DLD1 (cell line): Measurements from ENCODE around the gene LRRC10B.
"Not testable (repeated sequence)": the region's sequence is repeated elsewhere in the genome, so short reads cannot be mapped to it uniquely, and the experiment has no call there.

Source experiments
- in situ Hi-C: cut with HindIII; loops from 2 replicates; pipeline ENCODE4 v1.10.0; 2017; ENCODE audit warnings: low sequenced_read_pairs

The LRRC10B gene

GRCh38 chr11:61507962-61508861, at the start of gene LRRC10B:
TSS of gene LRRC10B (plus strand) at chr11:61508749. CDS start at chr11:61508999, 250 bp downstream.
- in situ Hi-C loops: no loop called here

- in situ Hi-C loops: no loop called here
Measured at GRCh38 chr11:61460474-61460881, 48.1 kb upstream of the LRRC10B start.

- in situ Hi-C loops: no loop called here
Measured at GRCh38 chr11:61460986-61461385, 47.6 kb upstream of the LRRC10B start.

DNA sequence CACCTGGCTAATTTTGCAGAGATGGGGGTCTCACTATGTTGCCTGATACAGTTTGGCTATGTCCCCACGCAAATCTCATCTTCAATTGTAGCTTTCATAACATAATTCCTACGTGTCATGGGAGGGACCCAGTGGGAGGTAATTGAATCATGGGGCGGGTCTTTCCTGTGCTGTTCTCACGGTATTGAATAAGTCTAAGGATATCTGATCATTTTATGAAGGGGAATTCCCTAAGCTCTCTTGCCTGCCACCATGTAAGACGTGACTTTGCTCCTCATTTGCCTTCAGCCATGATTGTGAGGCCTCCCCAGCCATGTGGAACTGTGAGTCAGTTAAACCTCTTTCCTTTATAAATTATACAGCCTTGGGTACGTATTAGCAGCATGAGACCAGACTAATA, 40.9 kb upstream of the LRRC10B start:
- in situ Hi-C loops: not testable (repeated sequence)

DNA sequence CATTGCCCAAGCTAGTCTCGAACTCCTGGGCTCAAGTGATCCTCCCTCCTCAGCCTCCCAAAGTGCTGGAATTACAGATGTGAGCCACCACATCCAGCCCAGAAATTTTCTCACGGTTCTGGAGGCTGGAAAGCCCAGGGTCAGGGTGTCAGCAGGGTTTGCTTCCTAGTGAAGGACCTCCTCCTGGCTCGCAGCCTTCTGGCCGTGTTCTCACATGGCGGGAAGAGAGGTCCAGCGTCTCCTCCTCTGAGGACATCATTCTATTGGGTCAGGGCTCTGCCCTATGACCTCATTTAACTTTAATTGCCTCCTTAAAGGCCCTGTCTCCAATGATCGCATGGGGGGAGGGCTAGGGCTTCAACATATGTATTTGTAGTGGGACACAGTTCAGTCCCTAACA, 40.5 kb upstream of the LRRC10B start:
- in situ Hi-C loops: no loop called here

DNA sequence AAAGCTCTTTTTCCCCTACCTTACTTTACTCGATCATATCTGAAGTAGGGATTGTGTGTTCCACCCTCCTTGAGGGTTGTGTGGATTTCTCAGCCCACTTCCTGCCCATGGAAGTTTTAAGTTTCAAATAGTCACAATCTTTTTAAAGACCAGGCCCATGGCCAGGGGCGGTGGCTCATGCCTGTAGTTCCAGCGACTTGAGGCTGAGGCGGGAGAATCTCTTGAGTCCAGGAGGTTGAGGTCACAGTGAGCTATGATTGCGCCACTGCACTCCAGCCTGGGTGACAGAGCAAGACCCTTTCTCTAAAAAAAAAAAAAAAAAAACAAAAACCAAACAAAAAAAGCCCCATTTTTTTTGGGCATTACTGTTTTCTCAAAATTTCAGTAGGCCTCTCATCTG, 36.3 kb upstream of the LRRC10B start:
- in situ Hi-C loops: no loop called here

DNA sequence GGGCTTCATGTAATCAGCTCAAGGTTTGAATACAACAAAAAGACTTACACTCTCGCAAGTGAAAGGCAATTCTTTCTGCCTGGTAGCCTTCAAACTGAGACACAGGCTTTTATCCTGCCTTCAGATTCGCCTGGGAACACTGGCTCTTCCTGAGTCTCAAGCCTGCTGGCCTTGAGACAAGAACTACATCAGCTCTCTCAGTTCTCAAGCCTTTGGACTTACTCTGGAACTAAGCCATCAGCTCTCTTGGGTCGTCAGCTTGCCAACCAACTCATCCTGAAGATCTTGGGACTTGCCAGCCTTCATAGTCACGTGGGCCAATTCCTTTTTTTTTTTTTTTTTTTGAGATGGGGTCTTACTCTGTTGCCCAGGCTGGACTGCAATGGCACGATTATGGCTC, 35.7 kb upstream of the LRRC10B start:
- in situ Hi-C loops: no loop called here

GRCh38 chr11:61473370-61474012, 35.1 kb upstream of the LRRC10B start:
- in situ Hi-C loops: no loop called here

GRCh38 chr11:61474013-61474643, 34.4 kb upstream of the LRRC10B start:
- in situ Hi-C loops: no loop called here

- in situ Hi-C loops: no loop called here
Measured at GRCh38 chr11:61475433-61475832, 33.1 kb upstream of the LRRC10B start.

DNA sequence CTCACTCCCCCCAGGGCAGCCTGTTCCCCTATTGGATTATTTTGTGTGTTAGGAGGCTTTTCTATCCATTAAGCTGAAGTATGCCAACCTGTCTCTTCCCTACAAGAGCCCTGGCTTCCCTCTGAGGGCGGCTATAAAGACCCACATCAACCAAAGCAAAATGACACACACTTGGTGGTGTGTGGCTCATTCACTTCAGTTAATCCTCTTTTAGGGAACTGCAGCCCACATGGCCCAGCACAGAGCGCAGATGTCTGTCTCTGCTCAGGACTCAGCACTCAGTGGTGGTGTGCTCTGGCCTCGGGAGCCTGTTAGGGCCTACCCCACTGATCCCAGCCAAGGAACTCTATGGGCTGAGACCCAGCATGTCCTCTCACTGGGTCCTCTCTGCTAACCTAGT, 32.2 kb upstream of the LRRC10B start:
- in situ Hi-C loops: no loop called here

DNA sequence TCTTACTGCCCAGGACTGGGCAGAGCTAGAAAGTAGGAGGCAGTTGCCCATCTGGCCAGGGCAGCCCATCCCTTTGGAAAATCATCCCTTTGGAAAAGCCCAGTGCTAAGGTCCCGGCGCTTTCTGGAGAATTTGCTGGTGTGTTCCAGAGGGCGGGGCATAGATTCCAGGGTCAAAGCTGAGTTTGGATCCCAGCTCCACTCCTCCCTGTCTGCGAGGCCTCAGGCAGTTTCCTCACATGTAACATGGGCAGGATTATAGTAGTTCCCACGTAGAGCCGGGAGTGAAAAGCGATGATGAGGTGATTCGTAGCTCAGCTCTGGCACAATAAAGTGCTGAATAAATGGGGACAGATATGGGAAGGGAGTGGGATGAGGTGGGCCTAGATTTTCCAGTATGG, 31.4 kb upstream of the LRRC10B start:
- in situ Hi-C loops: no loop called here

GRCh38 chr11:61477727-61478148, 30.8 kb upstream of the LRRC10B start:
- in situ Hi-C loops: no loop called here

- in situ Hi-C loops: not testable (repeated sequence)
Measured at GRCh38 chr11:61479360-61480058, 29.0 kb upstream of the LRRC10B start.

DNA sequence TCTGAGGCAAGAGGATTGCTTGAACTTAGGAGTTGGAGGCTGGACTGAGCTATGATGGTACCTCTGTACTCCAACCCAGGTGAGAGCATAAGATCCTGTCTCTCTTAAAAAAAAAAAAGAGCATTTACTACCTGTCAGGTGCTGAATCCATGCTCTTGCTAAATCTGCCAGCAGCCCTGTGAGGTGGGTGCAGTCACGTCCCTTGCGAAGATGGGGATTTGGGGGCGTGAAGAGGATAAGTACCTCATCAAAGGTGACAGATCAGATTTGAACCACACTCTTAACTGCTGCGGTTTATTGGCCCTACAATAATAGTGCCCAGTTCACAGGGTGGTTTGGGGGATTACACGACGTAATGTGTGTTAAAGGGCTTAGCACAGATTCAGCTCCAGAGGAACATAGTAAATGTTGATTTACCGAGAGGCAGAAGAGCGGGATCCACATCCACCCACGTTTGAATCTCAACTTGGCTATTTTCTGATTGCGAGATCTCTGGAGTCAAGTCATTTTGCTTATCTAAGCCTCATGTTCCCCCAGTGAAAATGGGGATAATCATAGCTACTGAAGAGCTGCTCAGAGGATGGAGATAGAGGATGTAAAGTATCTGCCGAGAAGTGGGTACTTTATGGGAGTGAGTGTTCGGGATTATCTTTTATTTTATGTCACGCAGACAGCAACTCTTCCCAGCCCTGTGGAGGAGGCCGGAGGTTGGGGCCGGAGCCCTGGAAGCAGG, 28.1 kb upstream of the LRRC10B start:
- in situ Hi-C loops: no loop called here

DNA sequence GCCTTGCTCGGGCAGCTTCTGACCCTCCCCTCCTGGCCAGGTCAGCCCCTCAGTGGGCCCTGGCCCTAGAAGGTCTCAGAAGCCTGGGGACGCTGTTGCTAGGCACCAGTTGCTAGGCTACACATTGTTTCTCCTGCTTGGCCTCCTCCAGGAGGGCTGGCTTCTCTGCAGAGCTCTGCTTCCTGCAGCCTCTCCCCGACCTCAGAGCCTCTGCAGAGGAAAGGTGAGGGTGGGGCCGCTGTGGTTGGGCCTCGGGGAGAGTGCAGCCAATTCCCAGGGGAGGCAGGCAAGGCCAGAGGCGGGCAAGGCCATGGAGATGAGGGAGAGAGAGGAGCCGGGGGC, 27.6 kb upstream of the LRRC10B start:
- in situ Hi-C loops: no loop called here

GRCh38 chr11:61481806-61482205, 26.7 kb upstream of the LRRC10B start:
- in situ Hi-C loops: no loop called here

- in situ Hi-C loops: no loop called here
Measured at GRCh38 chr11:61482513-61482912, 26.0 kb upstream of the LRRC10B start.

GRCh38 chr11:61484541-61484940, 24.0 kb upstream of the LRRC10B start:
- in situ Hi-C loops: no loop called here

DNA sequence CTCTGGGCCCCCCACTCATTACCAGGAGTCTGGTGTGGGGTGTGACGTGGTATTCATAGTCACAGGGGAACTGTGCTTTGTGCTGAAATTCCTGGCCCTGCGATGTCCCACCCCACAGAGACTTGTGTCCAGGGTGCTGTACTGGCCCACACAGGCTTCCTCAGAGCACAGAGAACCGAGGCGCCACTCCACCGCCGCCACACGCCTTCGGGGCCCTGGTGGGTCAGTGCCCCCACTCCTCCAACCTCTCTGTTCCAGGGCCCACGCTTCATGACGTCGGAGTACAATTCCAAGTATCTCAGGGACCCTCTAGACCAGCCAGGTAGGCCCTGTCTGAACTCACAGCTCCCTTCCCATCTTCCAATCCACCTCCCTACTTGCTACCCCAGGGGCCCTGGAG, 23.5 kb upstream of the LRRC10B start:
- in situ Hi-C loops: no loop called here
